GM12878 (cell line): ENCODE measurements around the gene PHACTR1. TPM values are rescaled to one million over a fixed set of nuclear protein-coding genes. Genes with fewer than 3 reads are reported as not detected.

Experiments used
- ATAC-seq: fragments of 200-7000 bp; cut with Tn5 transposase; 3 replicates; pipeline ENCODE4 v1.9.1; 2020; ENCODE audit warnings: mild to moderate bottlenecking, moderate library complexity
- BruUV-seq: library from RNA; stranded (reverse); fragments of 400-500 nt; replicated peaks from 2 replicates; lab custom pipeline; 2021; lab: Mats Ljungman, UMichigan
- CTCF ChIA-PET: fragments of 300-600 bp; sonication (Branson Sonifier 250); formaldehyde crosslinking; extraction: SDS; loops from one replicate; lab custom pipeline; 2021; ENCODE audit warnings: inconsistent platforms; lab: Yijun Ruan, JAX
- POLR2A ChIA-PET: fragments of 350-600 bp; formaldehyde crosslinking; extraction: SDS; loops from one replicate; lab custom pipeline; 2021; ENCODE audit warnings: inconsistent platforms; lab: Charles Lee
- RAD21 ChIA-PET: fragments of 300-600 bp; sonication (Branson Sonifier 250); formaldehyde crosslinking; loops from one replicate; lab custom pipeline; 2023; ENCODE audit warnings: antibody characterized with exemption; ENCODE audit not compliant: unreplicated experiment; lab: Charles Lee
- SMC1A ChIA-PET: fragments of 300-600 bp; sonication (Branson Sonifier 250); formaldehyde crosslinking; loops from one replicate; lab custom pipeline; 2023; ENCODE audit not compliant: unreplicated experiment, uncharacterized antibody; lab: Charles Lee
- DNase-seq: peaks from one replicate; pipeline ENCODE4 v3.0.0-alpha.2; 2011; ENCODE audit warnings: low read depth, low spot score
- FAIRE-seq: peaks from 3 replicates; lab custom pipeline; 2011; peaks lifted over from hg19 to GRCh38; lab: Jason Lieb, UNC
- H2AFZ ChIP-seq: 2 replicates; pipeline ENCODE4 v1.6.0; 2011; ENCODE audit warnings: low read depth, low read length, control low read depth; ENCODE audit not compliant: control insufficient read depth
- H3K27ac ChIP-seq: 2 replicates; pipeline ENCODE4 v1.5.1; 2011; ENCODE audit warnings: control low read depth; ENCODE audit not compliant: control insufficient read depth, insufficient read depth
- H3K27me3 ChIP-seq, 2 experiments: replicated peaks in 1 of 2; 2 replicates each; pipeline versions ENCODE4 v1.6.0 to v1.6.1; 2011; ENCODE audit warnings: low read length in 1 of 2; ENCODE audit not compliant: control insufficient read depth in 2 of 2, insufficient read depth in 2 of 2
- H3K36me3 ChIP-seq, 2 experiments: 2 replicates each; pipeline ENCODE4 v1.5.1; 2011; ENCODE audit warnings: low read length in 1 of 2; ENCODE audit not compliant: control insufficient read depth in 2 of 2, insufficient read depth in 2 of 2
- H3K4me1 ChIP-seq: 2 replicates; pipeline ENCODE4 v1.6.1; 2011; ENCODE audit warnings: mild to moderate bottlenecking, low read length, moderate library complexity, mixed read lengths; ENCODE audit not compliant: control insufficient read depth, insufficient read depth
- H3K4me2 ChIP-seq: 2 replicates; pipeline ENCODE4 v1.6.0; 2011; ENCODE audit warnings: control low read depth; ENCODE audit not compliant: control insufficient read depth, insufficient read depth
- H3K4me3 ChIP-seq: fragments of 200-600 bp; sonication (generic); 2 replicates; pipeline ENCODE4 v1.5.1; 2016
- H3K79me2 ChIP-seq: 2 replicates; pipeline ENCODE4 v1.6.0; 2011; ENCODE audit warnings: low read length; ENCODE audit not compliant: control insufficient read depth, insufficient read depth
- H3K9ac ChIP-seq: 2 replicates; pipeline ENCODE4 v1.8.0; 2011; ENCODE audit warnings: low read length, control low read depth, mixed read lengths; ENCODE audit not compliant: control insufficient read depth, insufficient read depth
- H3K9me3 ChIP-seq: replicated peaks from 3 replicates; pipeline ENCODE4 v1.5.1; 2011; ENCODE audit warnings: mild to moderate bottlenecking, low read length; ENCODE audit not compliant: control insufficient read depth, insufficient read depth
- H4K20me1 ChIP-seq: 2 replicates; pipeline ENCODE4 v1.6.0; 2011; ENCODE audit not compliant: control insufficient read depth, insufficient read depth
- ETV6 ChIP-seq, 2 experiments: fragments of 450-650 bp in 1 of 2; IDR thresholded peaks in 1 of 2; conservative IDR thresholded peaks in 1 of 2; 2 replicates each; pipeline ENCODE4 v1.6.1; 2014; ENCODE audit warnings: antibody characterized with exemption in 1 of 2, borderline replicate concordance in 1 of 2, low read depth in 1 of 2, mild to moderate bottlenecking in 1 of 2, moderate library complexity in 1 of 2
- HDGF ChIP-seq: fragments of 450-650 bp; IDR thresholded peaks from 2 replicates; pipeline ENCODE4 v1.6.1; 2016; ENCODE audit warnings: antibody characterized with exemption
- JUND ChIP-seq: IDR thresholded peaks from 2 replicates; pipeline ENCODE4 v1.6.1; 2012; ENCODE audit warnings: low read depth, mild to moderate bottlenecking, low read length, improper control_type of control experiment, moderate library complexity
- KAT2A ChIP-seq: conservative IDR thresholded peaks from 2 replicates; pipeline ENCODE4 v1.6.1; 2011; ENCODE audit warnings: low read depth, low read length; ENCODE audit not compliant: control insufficient read depth
- MTA3 ChIP-seq: IDR thresholded peaks from 2 replicates; pipeline ENCODE4 v1.6.1; 2012; ENCODE audit warnings: low read length, inconsistent platforms, borderline replicate concordance
- POLR2AphosphoS2 ChIP-seq: IDR thresholded peaks from 2 replicates; pipeline ENCODE4 v1.6.1; 2011; ENCODE audit warnings: low read depth, mild to moderate bottlenecking, low read length, improper control_type of control experiment, moderate library complexity
- STAT3 ChIP-seq: IDR thresholded peaks from 2 replicates; pipeline ENCODE4 v1.6.1; 2011; ENCODE audit warnings: low read depth, low read length, improper control_type of control experiment
- TCF12 ChIP-seq: IDR thresholded peaks from 2 replicates; pipeline ENCODE4 v1.6.1; 2011; ENCODE audit warnings: low read depth, mild to moderate bottlenecking, low read length
- YBX1 ChIP-seq: fragments of 450-650 bp; IDR thresholded peaks from 2 replicates; pipeline ENCODE4 v1.6.1; 2016; ENCODE audit warnings: antibody characterized with exemption
- ZNF24 ChIP-seq: fragments of 450-650 bp; IDR thresholded peaks from 2 replicates; pipeline ENCODE4 v1.6.1; 2017; ENCODE audit warnings: antibody characterized with exemption, mild to moderate bottlenecking
- WGBS: methylation state at CpG from one replicate; pipeline ENCODE4 v1.1.6; 2016; ENCODE audit warnings: low lambda C conversion rate; ENCODE audit not compliant: insufficient replicate concordance, insufficient coverage; ENCODE audit errors: missing lambda C conversion rate; 5-methylcytosine and 5-hydroxymethylcytosine counted together
- in situ Hi-C: fragments of 300-500 bp; cut with MboI; formaldehyde crosslinking; loops from 9 replicates; pipeline ENCODE4 v1.14.3; 2018; ENCODE audit warnings: mixed read lengths
- intact Hi-C: fragments of 100-400 bp; cut with micrococcal nuclease; formaldehyde crosslinking; loops from one replicate; pipeline ENCODE4 v1.14.2; 2022; ENCODE audit not compliant: unreplicated experiment
- polyA plus RNA-seq, 11 experiments: library from polyadenylated mRNA; depleted of rRNA in 4 of 11; unstranded in 6 of 11; stranded (reverse) in 5 of 11; fragments of >200 nt; fragmentation: Nextera tagmentation in 4 of 11; fragmentation: Illumina TruSeq in 1 of 11; extraction: Ambion mirVana in 4 of 11; extraction: Trizol in 1 of 11; gene quantifications; 1 replicate in 1 of 11; 2 replicates in 10 of 11; pipeline versions ENCODE4 v1.2.1 to v1.2.3, GENCODE V29; 2011 to 2016; ENCODE audit warnings: inconsistent platforms in 2 of 11, missing spikeins in 2 of 11, low read depth in 1 of 11
- total RNA-seq, 4 experiments: library from RNA; depleted of rRNA in 3 of 4; stranded (reverse); fragments of >200 nt in 3 of 4; fragmentation: Illumina TruSeq in 1 of 4; extraction: Trizol in 1 of 4; gene quantifications; 2 replicates each; pipeline versions ENCODE4 v1.2.1 to v1.2.3, GENCODE V29; 2013 to 2021
- TF ChIP-seq, protein P1 (sequence below): IDR thresholded peaks from 2 replicates; pipeline ENCODE4 v1.6.1; 2011; ENCODE audit warnings: borderline replicate concordance, low read depth, mild to moderate bottlenecking, moderate library complexity, mixed read lengths, low read length; ENCODE audit not compliant: insufficient read depth; ENCODE audit errors: extremely low read length
- TF ChIP-seq, protein P2 (sequence below): fragments of 450-650 bp; IDR thresholded peaks from 2 replicates; pipeline ENCODE4 v1.6.1; 2017; ENCODE audit warnings: mild to moderate bottlenecking
- TF ChIP-seq, protein P3 (sequence below): fragments of 450-650 bp; IDR thresholded peaks from 2 replicates; pipeline ENCODE4 v1.6.1; 2017; ENCODE audit warnings: mild to moderate bottlenecking, low read depth, inconsistent platforms; ENCODE audit not compliant: poor library complexity, severe bottlenecking

Gene PHACTR1
- total and polyA plus RNA-seq, 10 of the 15 experiments (the other 5 are each of a cell fraction or from before 2014, with no cell fraction given): 34.2 to 94.6 (median 62.3) TPM

DNA sequence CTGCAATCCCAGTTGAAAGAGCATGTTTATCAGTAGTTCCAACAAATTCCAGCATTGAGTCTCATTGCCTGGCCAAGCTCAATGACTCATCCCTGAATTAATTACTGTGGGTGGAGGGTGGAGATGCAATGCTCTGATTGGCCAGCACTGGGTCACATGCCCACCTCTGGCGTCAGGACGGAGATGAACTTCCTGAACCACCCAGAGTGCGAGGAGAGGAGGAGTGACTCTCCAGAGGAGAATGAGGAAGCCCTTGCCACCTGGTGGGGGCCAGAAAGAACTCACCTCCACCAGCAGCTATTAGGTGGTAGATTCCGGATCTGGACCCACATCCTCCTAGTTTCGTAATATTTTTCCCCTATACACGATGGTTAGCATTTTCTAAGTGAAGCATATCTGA is 327.8 kb downstream of the PHACTR1 start:
- Histone ChIP-seq H3K9me3 (no peaks in the 10 kb centered on the region), H3K4me2 (no peak overlapping the region), H3K27me3 (peaks cover 0 to 5% of the 10 kb centered on the region in 2 experiments; a peak in 1 of 4 replicates), H2AFZ (no peak overlapping the region), H3K9ac (no peak overlapping the region), H4K20me1 (no peaks in the 10 kb centered on the region), H3K27ac (no peak overlapping the region), H3K4me3 (no peak overlapping the region), H3K79me2 (no peaks in the 10 kb centered on the region), H3K36me3 (no peaks in the 10 kb centered on the region), H3K4me1 (no peaks in the 10 kb centered on the region)
- intact Hi-C loops (no loop called here), in situ Hi-C loops (no loop called here)
- SMC1A ChIA-PET: no interaction called here
- TF ChIP-seq JUND (no peak), KAT2A (no peak), STAT3 (no peak), POLR2AphosphoS2 (no peak), TCF12 (no peak), ETV6 (conservative IDR thresholded peaks at IDR 0.05 in 1 of 2, IDR thresholded peaks at IDR 0.05 in 1 of 2; ENCODE audit: borderline replicate concordance in 1 of 2, low read depth in 1 of 2) (no peak), HDGF (no peak), YBX1 (no peak), ZNF24 (no peak), MTA3 (no peak)
- TF ChIP-seq, protein P1, sequence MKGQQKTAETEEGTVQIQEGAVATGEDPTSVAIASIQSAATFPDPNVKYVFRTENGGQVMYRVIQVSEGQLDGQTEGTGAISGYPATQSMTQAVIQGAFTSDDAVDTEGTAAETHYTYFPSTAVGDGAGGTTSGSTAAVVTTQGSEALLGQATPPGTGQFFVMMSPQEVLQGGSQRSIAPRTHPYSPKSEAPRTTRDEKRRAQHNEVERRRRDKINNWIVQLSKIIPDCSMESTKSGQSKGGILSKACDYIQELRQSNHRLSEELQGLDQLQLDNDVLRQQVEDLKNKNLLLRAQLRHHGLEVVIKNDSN: no peak
- TF ChIP-seq, protein P2, sequence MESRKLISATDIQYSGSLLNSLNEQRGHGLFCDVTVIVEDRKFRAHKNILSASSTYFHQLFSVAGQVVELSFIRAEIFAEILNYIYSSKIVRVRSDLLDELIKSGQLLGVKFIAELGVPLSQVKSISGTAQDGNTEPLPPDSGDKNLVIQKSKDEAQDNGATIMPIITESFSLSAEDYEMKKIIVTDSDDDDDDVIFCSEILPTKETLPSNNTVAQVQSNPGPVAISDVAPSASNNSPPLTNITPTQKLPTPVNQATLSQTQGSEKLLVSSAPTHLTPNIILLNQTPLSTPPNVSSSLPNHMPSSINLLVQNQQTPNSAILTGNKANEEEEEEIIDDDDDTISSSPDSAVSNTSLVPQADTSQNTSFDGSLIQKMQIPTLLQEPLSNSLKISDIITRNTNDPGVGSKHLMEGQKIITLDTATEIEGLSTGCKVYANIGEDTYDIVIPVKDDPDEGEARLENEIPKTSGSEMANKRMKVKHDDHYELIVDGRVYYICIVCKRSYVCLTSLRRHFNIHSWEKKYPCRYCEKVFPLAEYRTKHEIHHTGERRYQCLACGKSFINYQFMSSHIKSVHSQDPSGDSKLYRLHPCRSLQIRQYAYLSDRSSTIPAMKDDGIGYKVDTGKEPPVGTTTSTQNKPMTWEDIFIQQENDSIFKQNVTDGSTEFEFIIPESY: no peak
- TF ChIP-seq, protein P3, sequence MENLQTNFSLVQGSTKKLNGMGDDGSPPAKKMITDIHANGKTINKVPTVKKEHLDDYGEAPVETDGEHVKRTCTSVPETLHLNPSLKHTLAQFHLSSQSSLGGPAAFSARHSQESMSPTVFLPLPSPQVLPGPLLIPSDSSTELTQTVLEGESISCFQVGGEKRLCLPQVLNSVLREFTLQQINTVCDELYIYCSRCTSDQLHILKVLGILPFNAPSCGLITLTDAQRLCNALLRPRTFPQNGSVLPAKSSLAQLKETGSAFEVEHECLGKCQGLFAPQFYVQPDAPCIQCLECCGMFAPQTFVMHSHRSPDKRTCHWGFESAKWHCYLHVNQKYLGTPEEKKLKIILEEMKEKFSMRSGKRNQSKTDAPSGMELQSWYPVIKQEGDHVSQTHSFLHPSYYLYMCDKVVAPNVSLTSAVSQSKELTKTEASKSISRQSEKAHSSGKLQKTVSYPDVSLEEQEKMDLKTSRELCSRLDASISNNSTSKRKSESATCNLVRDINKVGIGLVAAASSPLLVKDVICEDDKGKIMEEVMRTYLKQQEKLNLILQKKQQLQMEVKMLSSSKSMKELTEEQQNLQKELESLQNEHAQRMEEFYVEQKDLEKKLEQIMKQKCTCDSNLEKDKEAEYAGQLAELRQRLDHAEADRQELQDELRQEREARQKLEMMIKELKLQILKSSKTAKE: no peak
- DNase-seq (no peak), FAIRE-seq (no peak), ATAC-seq (no peak)
- POLR2A ChIA-PET: no interaction called here
- 37% methylated on average over 6 of the region's 6 CpGs for WGBS
- RAD21 ChIA-PET: no interaction called here
- CTCF ChIA-PET: interaction anchor here (0.6 kb wide), 1 partner anchor 314 kb away, joined by 3 read pairs; no protein-coding TSS in a partner anchor
- no TSS peak for BruUV-seq
